T47D (cell line): ENCODE results near the gene TMEM11.

ENCODE experiments used
- DNase-seq, 2 experiments: peaks; one replicate each; pipeline versions ENCODE4 v3.0.0 to v3.0.0-alpha.2; 2011 to 2012; ENCODE audit warnings: low read depth in 1 of 2, low spot score in 1 of 2
- JUND ChIP-seq: IDR thresholded peaks from 2 replicates; pipeline ENCODE4 v1.6.1; 2012; ENCODE audit warnings: low read depth
- in situ Hi-C: cut with HindIII; loops from 2 replicates; pipeline ENCODE4 v1.10.0; 2016; ENCODE audit warnings: low sequenced_read_pairs, low pct_unique_long_range_greater_than_20kb

TMEM11 gene, protein sequence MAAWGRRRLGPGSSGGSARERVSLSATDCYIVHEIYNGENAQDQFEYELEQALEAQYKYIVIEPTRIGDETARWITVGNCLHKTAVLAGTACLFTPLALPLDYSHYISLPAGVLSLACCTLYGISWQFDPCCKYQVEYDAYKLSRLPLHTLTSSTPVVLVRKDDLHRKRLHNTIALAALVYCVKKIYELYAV

GRCh38 chr17:21214015-21214776 lies at the start of gene TMEM11:
TSS of gene TMEM11 (minus strand) at chr17:21214161. CDS start at chr17:21214152, 9 bp downstream.
- DNase-seq, result peak; percentile 85 to 92
- no peak for TF ChIP-seq JUND
- in situ Hi-C loops, result no loop called here

DNA sequence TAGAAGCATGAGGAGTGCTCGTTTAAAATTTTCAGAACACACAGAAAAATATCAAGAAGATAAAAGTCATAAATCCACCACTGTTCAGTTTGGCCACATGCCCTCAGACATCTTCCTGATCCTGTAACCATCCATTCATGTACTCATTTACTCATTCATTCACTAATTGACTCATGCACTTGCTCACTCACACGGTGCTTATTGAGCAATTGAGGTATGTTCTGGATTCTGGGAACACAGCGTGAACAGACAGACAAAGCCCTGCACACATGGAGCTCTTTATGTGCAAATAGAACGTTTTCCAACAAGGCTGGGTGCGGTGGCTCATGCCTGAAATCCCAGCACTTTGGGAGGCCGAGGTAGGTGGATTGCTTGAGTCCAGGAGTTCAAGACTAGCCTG lies 49.4 kb upstream of the TMEM11 start:
- in situ Hi-C loops, result no loop called here
- no peak for TF ChIP-seq JUND
- no peak for DNase-seq

GRCh38 chr17:21262259-21262993 lies 48.5 kb upstream of the TMEM11 start:
- in situ Hi-C loops, result no loop called here
- TF ChIP-seq JUND, result no peak
- no peak for DNase-seq

- DNase-seq, result no peak
- in situ Hi-C loops, result no loop called here
- TF ChIP-seq JUND, result no peak
These were observed 44.6 kb upstream of the TMEM11 start for GRCh38 chr17:21258593-21258992.

GRCh38 chr17:21253646-21254441 lies 39.9 kb upstream of the TMEM11 start:
- in situ Hi-C loops, result no loop called here
- TF ChIP-seq JUND, result no peak
- no peak for DNase-seq

DNA sequence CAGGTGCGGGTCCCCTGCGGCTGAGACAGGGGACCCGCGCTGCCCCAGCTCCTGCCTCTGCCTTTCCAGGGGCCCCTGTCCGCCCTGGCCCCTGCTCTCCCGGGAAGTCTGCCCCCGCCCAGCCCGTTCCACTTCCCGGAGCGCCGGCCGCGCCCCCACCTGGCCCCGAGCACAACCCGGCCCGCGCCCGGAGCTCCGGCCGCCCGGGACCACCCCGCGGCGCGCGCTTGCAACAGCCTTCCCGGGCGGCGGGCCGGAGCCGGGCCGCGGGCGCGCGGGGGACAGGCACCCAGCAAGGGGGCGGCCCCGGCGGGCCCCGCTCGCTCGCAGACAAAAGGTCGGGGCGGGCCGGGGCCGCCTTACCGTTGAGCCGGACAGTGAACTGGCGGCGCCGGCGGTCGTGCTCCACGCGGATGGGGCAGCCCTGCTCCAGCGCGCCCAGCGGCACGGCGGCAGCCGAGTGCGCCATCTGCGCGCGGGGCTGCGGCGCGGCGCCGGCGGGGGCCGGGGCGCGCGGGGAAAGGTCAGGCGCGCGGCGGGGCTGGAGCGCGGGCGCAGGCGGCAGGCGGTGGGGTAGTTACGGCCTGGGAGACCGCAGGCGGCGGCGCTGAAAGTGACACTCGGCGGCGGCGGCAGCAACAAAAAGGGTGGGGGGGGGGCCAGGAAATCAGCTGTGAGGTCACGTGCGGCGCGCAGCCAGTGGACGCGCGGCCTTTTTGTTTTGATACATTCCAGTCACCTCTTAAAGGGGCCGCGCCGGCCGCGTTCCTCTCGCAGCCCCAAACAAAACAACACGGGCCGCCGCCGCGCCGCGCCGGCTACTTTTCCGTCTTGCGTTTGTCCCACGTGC lies 39.1 kb upstream of the TMEM11 start, which contains the start of gene NATD1:
NATD1 (minus strand) TSS at position 615 of the 850 bp plus-strand sequence; CDS start at position 469, 146 bp downstream.
- in situ Hi-C loops, result no loop called here
- no peak for TF ChIP-seq JUND
- peak; percentile 64 to 83 for DNase-seq

GRCh38 chr17:21252289-21252795 lies 38.4 kb upstream of the TMEM11 start:
- no peak for TF ChIP-seq JUND
- in situ Hi-C loops, result no loop called here
- no peak for DNase-seq

- DNase-seq, result no peak
- in situ Hi-C loops, result no loop called here
- TF ChIP-seq JUND, result no peak
These were observed 37.5 kb upstream of the TMEM11 start for GRCh38 chr17:21251337-21252010.

GRCh38 chr17:21250854-21251253 lies 36.9 kb upstream of the TMEM11 start:
- TF ChIP-seq JUND, result no peak
- DNase-seq, result no peak

GRCh38 chr17:21249920-21250703 lies 36.2 kb upstream of the TMEM11 start:
- no peak for TF ChIP-seq JUND
- DNase-seq, result no peak
- in situ Hi-C loops, result no loop called here

More at GRCh38 chr17:21250854-21251253, 36.9 kb upstream of the TMEM11 start:
- in situ Hi-C loops, result no loop called here
